NCI-H1092 treated with DMSO at 0.1 percent for 48 hours (cell line): Measurements from ENCODE around the gene RHEB.

Source experiments
- DNase-seq: peaks from one replicate; lab custom pipeline; 2025; lab: John Stamatoyannopoulos, UW

Gene RHEB

DNA sequence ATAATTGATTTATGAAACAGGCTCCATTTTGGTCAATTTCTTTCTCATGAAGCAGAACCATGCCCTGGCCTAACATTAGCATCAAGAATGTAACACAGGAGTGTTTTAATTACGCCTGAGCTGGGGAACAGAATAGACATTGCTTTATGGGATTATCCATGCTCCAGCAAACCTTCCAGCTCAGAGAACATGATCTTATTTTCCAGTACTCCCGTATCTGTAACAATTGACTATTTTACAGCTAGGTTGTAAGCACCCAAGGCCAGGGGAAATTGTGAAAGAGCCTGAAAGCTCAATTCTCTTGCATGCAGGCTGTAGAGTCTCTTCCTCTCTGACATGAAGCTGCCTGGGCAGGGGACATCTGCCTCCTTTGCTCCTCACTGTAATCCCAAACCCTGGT lies 49.0 kb downstream of the RHEB start:
- no peak for DNase-seq

GRCh38 chr7:151469281-151469680 lies 50.4 kb downstream of the RHEB start:
- DNase-seq, result no peak

- no peak for DNase-seq
These were observed 51.3 kb downstream of the RHEB start for GRCh38 chr7:151468217-151469018.

GRCh38 chr7:151465169-151465568 lies 54.5 kb downstream of the RHEB start:
- no peak for DNase-seq

DNA sequence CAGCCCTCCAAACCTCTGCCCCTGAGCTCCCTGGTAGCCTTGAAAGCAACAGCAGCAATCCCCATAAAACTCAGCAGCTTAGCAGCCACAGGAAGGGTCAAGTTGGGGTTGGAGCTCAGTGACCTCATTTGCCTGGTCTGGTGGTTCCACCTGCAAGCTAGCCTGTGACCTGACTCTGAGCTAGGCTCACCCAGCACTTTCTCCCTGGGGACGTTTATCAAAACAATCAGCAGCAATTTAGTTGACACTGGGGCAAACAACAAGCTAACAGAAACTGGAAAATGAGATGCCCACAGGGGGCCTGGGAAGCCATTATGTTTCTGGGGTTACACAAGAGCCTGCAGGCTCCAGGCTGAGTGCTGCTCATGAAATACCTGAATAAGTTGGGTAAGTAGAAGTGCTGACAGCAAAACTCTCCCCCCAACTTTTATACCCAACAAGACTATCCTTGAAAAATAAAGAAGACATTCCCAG lies 57.4 kb downstream of the RHEB start:
- no peak for DNase-seq

DNA sequence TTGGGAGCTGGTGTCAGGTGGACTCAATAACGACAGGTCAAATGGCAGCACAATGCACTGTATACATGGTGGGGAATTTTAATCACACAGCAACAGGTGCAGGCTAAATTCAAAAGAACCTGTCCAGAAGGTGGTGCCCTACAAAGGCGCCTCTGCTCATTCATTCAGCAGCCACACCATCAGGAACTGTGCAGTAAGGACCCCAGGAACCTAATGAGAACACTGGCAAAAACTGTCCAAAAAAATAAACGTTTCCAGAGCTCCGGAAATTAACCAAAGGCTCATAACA lies 57.8 kb downstream of the RHEB start:
- DNase-seq, result no peak

DNA sequence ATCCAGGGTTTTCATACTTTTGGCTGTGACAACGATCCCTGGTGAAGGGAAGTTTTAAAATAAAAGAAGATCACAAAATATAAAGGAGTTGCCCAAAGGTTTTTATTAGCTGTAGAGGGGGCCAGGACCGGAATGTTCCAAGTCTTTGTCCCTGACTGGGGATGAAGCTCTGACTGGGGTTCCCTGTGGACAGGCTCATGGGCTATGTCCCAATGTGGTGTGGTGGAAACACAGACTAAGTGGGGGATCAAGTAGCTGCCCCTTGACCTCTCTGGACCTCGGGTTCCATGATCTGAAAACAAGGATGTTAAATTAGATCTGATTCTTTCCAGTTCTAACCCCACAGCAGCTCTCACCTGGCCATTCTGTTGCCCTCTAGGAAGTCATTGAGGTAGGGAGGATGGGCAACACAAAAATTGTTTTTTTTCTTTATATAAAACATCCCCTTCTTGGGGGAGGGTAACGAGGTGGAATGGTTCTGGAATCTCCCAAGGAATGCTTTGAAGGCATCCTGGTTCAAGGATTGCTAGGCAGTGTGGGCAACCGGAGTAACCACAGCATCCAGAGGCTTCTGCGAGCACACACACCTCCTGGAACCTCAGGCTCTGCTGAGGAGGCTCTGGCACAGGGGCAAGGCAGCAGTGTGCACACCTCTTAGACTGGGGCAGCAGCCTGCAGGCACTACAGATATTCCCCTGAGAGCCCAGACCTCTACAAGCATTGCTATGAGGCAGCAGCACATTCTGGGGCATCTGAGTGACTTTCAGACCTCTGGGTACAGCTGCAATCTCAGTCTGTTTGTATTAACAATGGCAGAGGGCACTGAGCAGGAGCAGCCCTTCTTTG lies 58.4 kb downstream of the RHEB start:
- no peak for DNase-seq

- no peak for DNase-seq
These were observed 59.2 kb downstream of the RHEB start for GRCh38 chr7:151460474-151460855.

GRCh38 chr7:151459726-151460473 lies 59.8 kb downstream of the RHEB start:
- DNase-seq, result no peak

DNA sequence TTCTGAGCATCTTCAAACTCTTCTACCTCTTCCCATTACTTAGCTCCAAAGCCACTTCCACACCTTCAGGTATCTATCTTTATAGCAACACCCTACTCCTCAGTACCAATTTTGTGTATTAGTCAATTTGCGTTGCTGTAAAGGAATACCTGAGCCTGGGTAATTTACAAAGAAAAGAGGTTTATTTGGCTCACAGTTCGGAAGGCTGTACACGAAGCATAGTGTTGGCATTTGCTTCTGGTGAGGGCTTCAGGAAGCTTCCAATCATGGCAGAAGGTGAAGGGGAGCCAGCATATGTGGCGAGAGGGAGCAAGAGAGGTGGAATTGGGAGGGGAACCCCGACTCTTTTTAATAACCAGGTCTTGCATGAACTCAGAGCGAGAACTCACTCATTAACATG lies 62.2 kb downstream of the RHEB start:
- DNase-seq, result no peak

- no peak for DNase-seq
These were observed 62.9 kb downstream of the RHEB start for GRCh38 chr7:151456782-151457181.

DNA sequence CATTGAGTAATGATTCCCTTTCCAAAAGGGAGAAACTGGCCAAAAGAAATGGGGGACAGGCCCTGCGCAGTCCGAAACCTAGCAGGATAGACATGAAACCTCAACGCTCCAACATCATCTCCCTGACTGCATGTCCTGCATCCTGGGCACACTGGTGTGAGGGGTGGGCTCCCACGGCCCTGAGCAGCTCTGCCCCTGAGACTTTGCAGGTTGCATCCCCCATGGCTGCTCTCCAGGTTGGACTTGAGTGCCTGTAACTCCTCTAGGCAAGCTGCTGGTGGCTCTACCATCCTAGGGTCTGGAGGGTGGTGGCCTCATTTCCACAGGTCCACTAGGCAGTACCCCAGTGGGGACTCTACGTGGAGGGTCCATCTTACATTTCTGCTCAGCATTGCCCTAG lies 63.4 kb downstream of the RHEB start:
- no peak for DNase-seq

DNA sequence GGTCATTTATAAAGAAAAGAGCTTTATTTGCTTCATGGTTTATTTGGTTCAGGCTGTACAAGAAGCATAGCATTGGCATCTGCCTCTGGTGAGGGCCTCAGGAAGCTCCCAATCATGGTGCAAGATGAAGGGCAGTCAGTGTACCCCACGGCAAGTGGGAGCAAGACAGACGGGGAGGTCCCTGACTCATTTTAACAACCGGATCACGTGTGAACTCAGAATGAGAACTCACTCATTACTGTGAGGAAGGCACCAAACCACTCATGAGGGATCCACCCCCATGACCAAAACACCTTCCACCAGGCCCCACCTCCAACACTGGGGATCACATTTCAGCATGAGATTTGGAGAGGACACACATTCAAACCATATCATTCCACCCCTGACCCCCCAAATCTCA lies 64.0 kb downstream of the RHEB start:
- no peak for DNase-seq

DNA sequence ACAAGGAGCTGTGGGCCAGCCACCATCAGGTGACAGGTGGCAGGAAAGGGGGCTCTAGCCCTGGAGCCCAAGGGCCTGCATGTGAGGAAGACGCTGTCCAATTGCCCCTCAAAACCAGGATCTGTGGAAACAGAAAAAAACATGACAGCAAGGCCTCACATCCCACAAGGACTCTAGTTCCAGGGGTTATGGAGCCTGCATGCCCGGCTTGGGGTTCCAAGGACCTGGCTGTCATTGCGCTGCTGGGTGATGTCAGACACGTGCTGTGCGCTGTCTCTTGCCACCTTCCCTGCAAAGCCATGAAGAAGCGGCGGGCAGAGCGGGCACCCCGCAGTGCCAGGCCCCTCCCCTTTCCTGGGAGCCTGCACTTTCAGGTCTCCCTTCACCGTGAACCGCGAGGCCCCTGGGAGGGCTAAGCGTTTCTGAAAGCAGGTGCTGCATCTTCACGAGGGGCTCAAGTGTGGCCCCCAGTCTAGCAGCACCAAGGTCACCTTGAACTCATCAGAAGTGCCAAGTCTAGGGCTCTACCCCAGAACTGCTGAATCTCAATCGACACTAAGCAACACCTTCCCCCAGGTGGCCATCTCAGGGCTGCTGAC lies 64.7 kb downstream of the RHEB start:
- no peak for DNase-seq

- DNase-seq, result no peak
These were observed 65.4 kb downstream of the RHEB start for GRCh38 chr7:151454305-151454704.

DNA sequence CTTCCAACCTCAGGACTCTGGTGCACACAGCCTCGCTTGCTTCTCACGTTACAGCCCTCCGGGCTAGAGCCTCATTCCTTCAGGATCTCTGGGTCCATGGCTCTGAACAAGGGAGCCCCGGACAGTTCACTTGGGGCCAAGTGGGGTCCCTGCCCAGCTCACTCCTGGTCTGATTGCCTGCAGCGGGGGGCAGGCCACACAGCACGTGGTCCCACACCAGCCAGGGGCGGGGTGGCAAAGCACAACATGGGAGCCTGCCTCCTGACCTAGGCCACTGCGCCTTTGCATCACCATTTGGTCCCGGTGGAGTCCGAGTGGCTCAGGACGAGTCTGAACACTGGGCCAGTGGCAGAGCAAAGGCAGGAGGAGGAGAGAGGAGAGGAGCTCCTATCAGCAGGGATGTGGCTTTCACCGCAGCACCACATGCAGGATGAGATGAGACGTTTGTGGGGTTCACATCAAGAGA lies 66.3 kb downstream of the RHEB start:
- DNase-seq, result no peak

DNA sequence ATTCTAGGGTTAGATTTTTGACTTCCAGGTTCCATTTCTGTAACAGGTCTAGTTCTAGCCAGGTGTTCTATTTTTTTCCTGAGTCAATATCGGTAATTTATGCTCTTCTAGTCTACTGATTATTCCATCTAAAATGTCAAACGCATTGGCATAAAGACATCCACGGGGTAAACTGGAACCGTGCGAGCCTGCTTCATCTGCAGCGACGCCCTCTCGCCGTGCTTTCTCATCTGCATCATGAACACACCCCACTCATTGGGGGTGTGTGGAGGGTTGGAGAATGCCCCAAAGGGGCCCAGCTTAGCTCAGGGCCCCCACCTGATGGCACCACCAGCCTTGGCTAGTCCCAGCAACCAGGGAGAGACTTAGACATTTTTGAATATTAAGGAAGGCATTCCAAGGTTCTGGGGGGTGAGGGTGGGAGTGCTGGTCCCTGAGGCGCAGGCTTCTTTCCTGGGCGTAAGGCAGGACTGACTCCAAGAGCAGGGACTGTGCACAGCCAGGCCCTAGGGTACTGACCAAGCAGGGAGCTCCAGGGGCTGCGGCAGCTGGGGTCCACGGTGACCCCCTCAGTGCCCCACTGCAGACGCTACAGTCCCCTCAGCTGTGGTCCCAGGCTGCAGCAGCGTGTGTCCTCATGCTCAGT lies 66.9 kb downstream of the RHEB start:
- no peak for DNase-seq

DNA sequence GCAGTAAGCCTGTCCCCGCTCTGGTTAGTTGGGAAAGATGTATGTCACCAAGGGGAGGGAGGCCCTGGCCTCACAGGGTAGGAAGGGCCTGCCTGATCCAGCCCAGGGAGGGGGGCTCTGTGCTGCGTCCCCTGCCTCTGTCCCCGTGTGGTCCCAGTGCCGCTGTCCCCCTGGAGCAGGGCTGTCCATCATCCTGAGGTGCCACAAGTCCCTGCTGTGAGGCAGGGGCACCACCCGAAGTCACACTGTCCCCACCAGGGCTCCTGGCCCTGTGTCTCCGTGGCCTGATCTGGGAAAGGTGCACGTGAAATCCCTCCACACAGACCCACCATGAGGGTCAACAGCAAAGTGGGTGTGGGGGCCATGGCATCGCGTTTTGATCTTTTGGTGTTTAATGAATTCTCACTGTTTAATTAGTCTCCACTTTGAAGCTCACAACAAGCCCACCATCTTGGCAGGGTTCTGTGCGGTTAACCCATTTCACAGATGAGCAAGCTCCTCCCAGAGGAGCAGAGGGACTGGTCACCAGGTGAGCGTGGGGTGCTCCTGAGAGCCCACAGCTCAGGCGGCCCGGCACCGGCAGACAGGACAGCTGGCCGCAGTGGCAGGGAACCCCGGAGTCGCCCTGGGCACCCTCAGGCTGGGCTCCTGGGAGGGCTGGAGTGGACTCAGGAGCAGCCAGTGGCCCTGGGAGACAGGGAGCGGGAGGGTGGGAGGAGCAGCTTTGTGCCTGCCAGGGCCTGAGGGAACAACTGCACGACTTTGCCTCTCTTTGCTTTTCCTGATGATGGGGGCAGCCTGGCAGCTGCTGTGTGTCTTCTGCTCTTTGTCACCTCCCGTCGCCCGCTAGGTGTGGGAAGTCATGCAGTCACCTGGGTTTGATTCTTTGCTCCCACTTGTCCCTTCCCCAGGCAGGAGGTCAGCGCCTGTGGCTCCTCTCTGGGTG lies 67.8 kb downstream of the RHEB start:
- no peak for DNase-seq

- DNase-seq, result no peak
These were observed 68.5 kb downstream of the RHEB start for GRCh38 chr7:151451156-151451555.

GRCh38 chr7:151449990-151450389 lies 69.7 kb downstream of the RHEB start:
- no peak for DNase-seq
